Body of pancreas (tissue), 4 donors: ENCODE data around the gene CRYGN. TPM values are rescaled to one million over a fixed set of nuclear protein-coding genes. Genes with fewer than 3 reads are reported as not detected.

Experiments used
- ATAC-seq: fragments of 150-250 bp; one replicate; pipeline ENCODE4 v1.9.1; 2016
- DNase-seq, 4 donors: peaks; one replicate each; pipeline ENCODE4 v3.0.0-alpha.2; 2019
- H3K27ac ChIP-seq, 4 donors: fragments of 200-600 bp; sonication (generic); 1 replicate in 3 of 4; 2 replicates in 1 of 4; pipeline versions ENCODE4 v1.5.1 to v1.6.1; 2016 to 2019; ENCODE audit warnings: mild to moderate bottlenecking in 1 of 4, mixed read lengths in 1 of 4, moderate library complexity in 1 of 4
- H3K27me3 ChIP-seq, 2 donors: fragments of 200-600 bp; sonication (generic); one replicate each; pipeline ENCODE4 v1.6.0; 2016; ENCODE audit warnings: mild to moderate bottlenecking in 1 of 2
- H3K36me3 ChIP-seq, 2 donors: fragments of 200-600 bp; sonication (generic); replicated peaks in 1 of 2; 2 replicates each; pipeline ENCODE4 v1.5.1; 2016; ENCODE audit warnings: low read depth in 2 of 2; ENCODE audit not compliant: insufficient read depth in 1 of 2
- H3K4me1 ChIP-seq: fragments of 200-600 bp; sonication (generic); one replicate; pipeline ENCODE4 v1.6.0; 2016
- H3K4me3 ChIP-seq, 2 donors: fragments of 200-600 bp; sonication (generic); 1 replicate in 1 of 2; 2 replicates in 1 of 2; pipeline ENCODE4 v1.5.1; 2016 to 2019
- H3K9me3 ChIP-seq, 3 donors: fragments of 200-600 bp; sonication (generic); 1 replicate in 2 of 3; 2 replicates in 1 of 3; pipeline ENCODE4 v1.5.1; 2016
- CTCF ChIP-seq, 7 experiments: fragments of 450-650 bp in 4 of 7; fragments of 200-600 bp in 3 of 7; sonication (generic) in 3 of 7; IDR thresholded peaks; one replicate each; pipeline ENCODE4 v1.5.1; 2016 to 2019; ENCODE audit warnings: antibody characterized with exemption in 7 of 7
- POLR2A ChIP-seq, 3 donors: fragments of 450-650 bp; IDR thresholded peaks; one replicate each; pipeline ENCODE4 v1.6.1; 2016; ENCODE audit warnings: antibody characterized with exemption in 3 of 3, mild to moderate bottlenecking in 2 of 3
- WGBS, 2 donors: methylation state at CpG; one replicate each; pipeline ENCODE4 v1.1.5; 2017; 5-methylcytosine and 5-hydroxymethylcytosine counted together
- intact Hi-C: fragments of 100-400 bp; cut with DNase I; formaldehyde crosslinking; loops from one replicate; pipeline ENCODE4 v1.15.1; 2023
- total RNA-seq, 2 donors: library from RNA; depleted of rRNA; stranded (reverse); fragments of >200 nt; gene quantifications; one replicate each; pipeline ENCODE4 v1.1.0, GENCODE V29; 2016

Gene CRYGN
- total RNA-seq, 2 donors from 2014 or later: not detected

GRCh38 chr7:151453326-151453791 lies 13.4 kb upstream of the CRYGN start:
- ATAC-seq (no peak), DNase-seq (peak in 1 of 4 donors; percentile 4)
- Histone ChIP-seq H3K4me1 (peaks cover 2% of the 10 kb centered on the region), H3K27me3 (no peaks in the 10 kb centered on the region), H3K36me3 (no peaks in the 10 kb centered on the region), H3K27ac (no peak overlapping the region), H3K4me3 (no peak overlapping the region), H3K9me3 (no peaks in the 10 kb centered on the region)
- TF ChIP-seq POLR2A (IDR thresholded peaks at IDR 0.05) (no peak), CTCF (IDR thresholded peaks at IDR 0.05) (no peak)
- WGBS, 2 donors: 77 to 78% methylated on average over 4 to 13 of the region's 13 CpGs
- intact Hi-C loops: no loop called here

- ATAC-seq (no peak), DNase-seq (no peak)
- Histone ChIP-seq H3K4me3 (no peak overlapping the region), H3K4me1 (peaks cover 6% of the 10 kb centered on the region), H3K9me3 (no peaks in the 10 kb centered on the region), H3K27ac (no peak overlapping the region), H3K27me3 (no peaks in the 10 kb centered on the region), H3K36me3 (no peaks in the 10 kb centered on the region)
- no peak for TF ChIP-seq CTCF (IDR thresholded peaks at IDR 0.05)
- no peak for TF ChIP-seq POLR2A (IDR thresholded peaks at IDR 0.05)
- 81 to 83% methylated on average over 11 to 15 of the region's 15 CpGs for WGBS, 2 donors
- intact Hi-C loops: no loop called here
Measured at GRCh38 chr7:151452680-151453325, 12.9 kb upstream of the CRYGN start.

GRCh38 chr7:151451626-151452571 lies 12.0 kb upstream of the CRYGN start:
- Histone ChIP-seq H3K36me3 (no peaks in the 10 kb centered on the region), H3K9me3 (no peaks in the 10 kb centered on the region), H3K4me1 (peaks cover 6% of the 10 kb centered on the region), H3K4me3 (no peak overlapping the region), H3K27ac (no peak overlapping the region), H3K27me3 (no peaks in the 10 kb centered on the region)
- DNase-seq: peak in 2 of 4 donors; percentile 5 to 7
- intact Hi-C loops: no loop called here
- ATAC-seq: no peak
- WGBS, 2 donors: 75 to 83% methylated on average over 12 to 23 of the region's 23 CpGs
- TF ChIP-seq POLR2A (IDR thresholded peaks at IDR 0.05): no peak
- TF ChIP-seq CTCF (IDR thresholded peaks at IDR 0.05): no peak

GRCh38 chr7:151451156-151451555 lies 11.2 kb upstream of the CRYGN start:
- DNase-seq: peak in 1 of 4 donors; percentile 1
- 80 to 85% methylated on average over 5 of the region's 5 CpGs for WGBS, 2 donors
- TF ChIP-seq CTCF (IDR thresholded peaks at IDR 0.05): no peak
- TF ChIP-seq POLR2A (IDR thresholded peaks at IDR 0.05): no peak

More at GRCh38 chr7:151451156-151451555, 11.2 kb upstream of the CRYGN start:
- intact Hi-C loops: no loop called here
- no peaks in the 10 kb centered on the region for H3K27me3 ChIP-seq
- H3K27ac ChIP-seq: no peak overlapping the region
- H3K4me1 ChIP-seq: peaks cover 6% of the 10 kb centered on the region
- no peaks in the 10 kb centered on the region for H3K9me3 ChIP-seq
- no peak for ATAC-seq
- H3K36me3 ChIP-seq: no peaks in the 10 kb centered on the region
- H3K4me3 ChIP-seq: no peak overlapping the region
